GM21723 (cell line): ENCODE results near the gene DLGAP4.
"Not testable (repeated sequence)": the region's sequence is repeated elsewhere in the genome, so short reads cannot be mapped to it uniquely, and the experiment has no call there.

Source experiments
- ATAC-seq: cut with Tn5 transposase; IDR thresholded peaks from one replicate; pipeline ENCODE4 v1.9.1; 2021; ENCODE audit warnings: mild to moderate bottlenecking, moderate library complexity; ENCODE audit not compliant: unreplicated experiment

Gene DLGAP4

DNA sequence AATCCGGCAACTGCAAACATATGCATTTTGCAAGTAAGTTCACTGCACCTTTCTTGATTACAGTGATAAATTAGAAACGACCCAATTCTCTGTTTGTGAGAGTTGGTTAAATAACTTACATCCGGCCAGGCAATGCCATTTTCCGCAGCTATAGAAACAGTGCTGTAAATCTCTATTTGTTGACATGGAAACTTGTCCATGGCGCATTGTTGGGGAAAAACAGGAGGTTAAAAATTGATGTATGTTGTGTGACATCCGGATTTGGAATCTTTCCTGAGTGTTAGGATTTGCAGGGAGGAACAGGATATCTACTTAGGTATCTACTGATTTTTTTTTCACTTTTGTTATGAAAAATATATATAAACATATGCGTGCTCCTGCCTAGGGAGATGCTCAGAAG lies 66.5 kb downstream of the DLGAP4 start:
- ATAC-seq: no peak

DNA sequence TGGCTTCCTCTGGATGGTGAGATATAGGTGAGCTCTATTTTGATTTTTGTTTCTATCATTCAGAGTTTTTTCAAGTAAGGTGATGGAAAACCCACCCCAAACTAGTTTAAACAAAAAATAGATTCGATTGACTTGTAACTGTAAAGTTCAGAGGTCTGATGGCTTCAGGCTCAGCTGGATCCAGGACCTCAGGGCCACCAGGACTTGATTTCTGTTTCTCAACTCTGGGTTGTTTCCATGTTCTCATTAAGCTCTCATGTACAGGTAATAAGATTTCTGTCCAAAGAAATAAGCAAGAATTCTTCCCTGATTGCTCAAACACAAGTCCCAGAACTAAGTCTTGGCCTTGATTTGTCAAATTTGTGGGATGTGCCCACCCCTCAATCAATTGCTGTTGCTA lies 67.0 kb downstream of the DLGAP4 start:
- ATAC-seq: no peak

- ATAC-seq: no peak
These were observed 68.9 kb downstream of the DLGAP4 start for GRCh38 chr20:36374995-36375394.

DNA sequence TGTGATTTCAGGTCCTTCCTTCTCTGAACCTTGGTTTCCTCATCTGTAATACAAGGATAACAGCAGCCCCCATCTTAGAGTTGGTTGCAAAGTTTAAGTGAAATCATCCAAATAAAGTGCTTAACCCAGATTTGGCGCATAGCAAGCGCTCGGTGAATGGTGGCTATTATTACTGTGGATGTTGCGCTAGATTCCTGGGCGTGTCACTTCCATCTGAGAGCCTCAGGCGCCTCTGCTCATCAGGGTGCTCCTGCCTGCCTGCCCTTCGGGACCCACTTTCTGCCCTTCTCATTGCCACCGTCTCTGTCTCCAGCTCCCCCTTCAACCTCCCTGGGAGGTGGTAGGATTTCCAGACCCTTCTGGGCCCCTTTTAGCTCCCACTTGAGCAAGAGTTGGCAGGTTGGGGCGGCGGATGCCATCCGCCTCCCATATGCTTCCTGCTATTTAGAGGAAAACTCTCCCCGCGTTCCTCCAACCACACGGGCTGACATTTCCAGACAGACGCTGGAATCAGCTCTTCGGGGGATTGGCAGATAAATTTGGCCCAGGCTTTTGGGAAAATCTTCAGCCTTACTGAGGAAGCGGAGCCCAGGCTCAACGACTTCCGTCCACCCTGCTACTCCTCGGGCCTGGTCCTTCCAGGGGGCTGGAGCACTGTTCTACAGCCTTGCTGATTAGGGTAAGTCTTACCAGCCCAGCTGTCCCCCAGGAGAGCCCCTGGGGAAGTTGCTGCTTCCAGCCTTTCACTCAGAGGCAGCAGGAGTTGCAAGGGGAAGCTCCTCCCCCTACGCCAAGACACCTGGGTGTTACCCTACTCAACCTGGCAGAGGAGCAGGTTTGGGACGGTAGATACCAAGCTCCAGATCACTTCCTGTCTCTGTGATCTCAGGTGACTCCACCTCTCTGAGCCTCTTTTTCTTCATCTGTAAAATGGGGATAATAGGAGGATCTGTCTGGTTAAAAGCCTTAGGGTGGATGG lies 71.5 kb downstream of the DLGAP4 start:
- no peak for ATAC-seq

DNA sequence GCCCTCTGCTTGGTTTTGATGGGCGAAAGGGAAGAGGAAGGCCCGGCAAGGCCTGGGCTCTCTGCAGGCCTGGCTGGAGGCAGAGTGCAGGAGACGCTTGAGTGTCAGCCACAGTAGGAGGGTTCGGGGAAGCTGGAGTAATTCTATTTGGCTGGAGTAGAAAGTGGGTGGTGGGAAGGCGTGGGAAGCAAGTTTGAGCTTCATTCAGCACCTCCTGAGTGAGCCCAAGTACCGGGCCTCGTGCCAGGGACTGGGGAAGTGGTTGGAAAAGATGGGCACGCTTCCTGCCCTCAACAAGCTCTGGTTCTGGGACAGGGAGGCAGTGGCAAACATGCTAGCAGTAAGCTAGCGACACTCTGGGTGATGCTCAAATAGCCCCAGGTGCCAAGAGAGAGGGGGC lies 72.5 kb downstream of the DLGAP4 start:
- no peak for ATAC-seq

GRCh38 chr20:36379914-36380313 lies 73.8 kb downstream of the DLGAP4 start:
- not testable (repeated sequence) for ATAC-seq

GRCh38 chr20:36384022-36384619 lies 78.0 kb downstream of the DLGAP4 start:
- no peak for ATAC-seq

DNA sequence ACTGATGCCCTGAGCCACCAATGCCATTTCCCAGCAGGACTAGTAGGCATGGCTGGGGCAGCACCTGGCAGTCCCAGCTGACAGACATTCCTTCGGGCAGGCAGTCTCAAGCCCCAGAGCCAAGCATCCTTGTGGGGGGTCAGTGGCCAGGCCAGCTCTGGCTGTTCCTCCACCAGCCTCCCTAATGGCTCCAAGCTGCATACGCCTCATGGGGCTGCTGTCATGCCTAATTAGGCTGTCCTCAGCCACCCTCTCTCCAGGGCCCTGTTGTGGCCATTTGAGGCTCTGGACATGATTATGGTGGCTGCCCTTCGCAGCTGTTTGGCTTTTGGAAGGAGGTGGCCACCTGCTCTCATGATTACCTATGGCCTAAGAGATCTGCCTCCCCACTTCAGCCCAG lies 79.4 kb downstream of the DLGAP4 start:
- ATAC-seq: no peak

- no peak for ATAC-seq
These were observed 80.1 kb downstream of the DLGAP4 start for GRCh38 chr20:36386236-36386635.

DNA sequence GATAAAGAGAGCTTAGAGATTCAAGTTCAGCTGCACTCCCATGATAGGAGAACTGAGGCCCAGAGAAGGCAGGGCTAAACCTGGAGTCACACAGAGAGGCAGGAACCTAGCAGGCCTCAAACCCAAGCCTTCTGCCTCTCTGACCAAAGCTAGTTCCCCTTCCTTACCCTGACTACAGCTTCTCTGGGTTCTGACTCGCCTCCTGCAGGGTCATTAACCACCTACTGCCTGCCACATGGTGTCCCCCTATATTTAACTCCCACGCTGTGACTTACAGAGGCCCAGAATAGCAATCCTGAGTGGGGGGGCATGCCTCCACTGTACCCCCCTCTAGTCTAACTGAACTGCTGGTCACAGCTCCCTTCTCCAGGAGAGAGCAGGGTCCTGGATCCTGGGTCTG lies 84.1 kb downstream of the DLGAP4 start:
- no peak for ATAC-seq

- no peak for ATAC-seq
These were observed 84.7 kb downstream of the DLGAP4 start for GRCh38 chr20:36390719-36391415.

DNA sequence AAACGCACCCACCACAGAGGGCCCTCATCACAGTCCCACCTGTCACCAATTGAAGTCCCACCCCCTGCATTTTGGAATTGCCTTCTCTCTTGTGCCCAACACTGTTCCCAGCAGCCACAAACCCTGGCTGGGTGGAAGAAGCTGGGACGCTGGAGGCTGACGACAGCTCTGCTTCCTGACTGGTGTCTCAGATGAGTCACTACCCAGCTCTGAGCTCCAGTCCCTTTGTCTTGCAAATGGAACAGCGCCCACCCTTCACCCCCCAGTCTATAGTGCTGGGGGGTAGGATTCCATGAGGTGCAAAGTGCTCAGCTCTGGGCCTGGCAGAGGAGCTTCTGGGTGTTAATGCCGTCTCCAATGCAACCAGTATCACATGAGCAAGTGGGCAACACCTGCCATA lies 85.3 kb downstream of the DLGAP4 start:
- ATAC-seq: no peak

DNA sequence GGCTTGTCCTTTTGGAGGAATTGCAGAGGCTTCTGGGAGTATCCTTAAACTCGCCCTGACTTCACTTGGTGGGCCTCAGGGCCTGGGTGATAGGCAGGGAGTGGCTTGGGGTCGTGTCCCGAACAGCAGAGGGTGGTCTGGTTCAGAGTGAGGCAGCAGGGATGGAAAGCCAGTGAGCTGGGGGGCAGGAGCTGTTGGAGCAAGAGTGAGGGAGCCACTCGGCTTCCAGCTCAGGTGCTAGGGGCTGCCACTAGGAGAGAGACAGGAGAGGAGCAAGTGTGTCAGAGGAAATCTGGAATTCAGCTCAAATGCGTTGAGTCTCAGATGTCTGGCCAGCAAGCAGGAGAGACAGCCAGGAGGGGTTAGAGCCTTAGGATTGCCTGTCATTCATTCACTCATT lies 85.8 kb downstream of the DLGAP4 start:
- no peak for ATAC-seq

DNA sequence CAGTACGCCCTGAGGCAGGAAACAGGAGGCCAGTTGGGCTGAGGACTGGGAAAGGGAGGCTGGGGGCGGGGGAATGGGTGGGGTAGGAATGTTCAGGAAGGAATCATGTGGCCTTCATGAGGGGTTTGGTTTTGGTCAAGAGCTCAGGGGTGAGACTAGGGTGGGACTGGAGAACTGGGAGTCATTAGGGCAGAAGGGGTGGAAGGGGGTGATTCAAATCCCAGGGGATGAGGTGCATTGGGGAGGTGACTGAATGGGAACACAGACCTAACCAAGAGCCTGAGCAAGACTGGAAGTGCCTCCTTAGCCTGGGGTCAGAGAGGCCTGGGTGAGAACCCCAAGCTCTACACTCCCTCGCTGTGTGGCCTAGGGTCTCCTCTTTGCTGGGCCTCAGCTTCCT lies 86.8 kb downstream of the DLGAP4 start:
- ATAC-seq: no peak

- no peak for ATAC-seq
These were observed 88.3 kb downstream of the DLGAP4 start for GRCh38 chr20:36394340-36394965.

DNA sequence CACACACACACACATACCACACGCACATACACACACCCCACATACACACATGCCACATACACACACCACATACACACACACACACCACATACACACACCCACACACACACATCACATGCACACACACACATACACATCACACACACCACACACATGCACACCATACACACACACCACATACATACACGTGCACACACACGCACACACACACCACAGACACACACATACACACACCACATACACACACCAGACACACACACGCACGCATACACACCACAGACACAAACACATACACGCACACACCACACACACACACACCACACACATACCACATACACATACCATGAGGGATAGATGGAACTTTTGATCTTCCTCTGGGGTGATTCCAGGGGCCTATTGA lies 90.2 kb downstream of the DLGAP4 start:
- ATAC-seq: no peak

DNA sequence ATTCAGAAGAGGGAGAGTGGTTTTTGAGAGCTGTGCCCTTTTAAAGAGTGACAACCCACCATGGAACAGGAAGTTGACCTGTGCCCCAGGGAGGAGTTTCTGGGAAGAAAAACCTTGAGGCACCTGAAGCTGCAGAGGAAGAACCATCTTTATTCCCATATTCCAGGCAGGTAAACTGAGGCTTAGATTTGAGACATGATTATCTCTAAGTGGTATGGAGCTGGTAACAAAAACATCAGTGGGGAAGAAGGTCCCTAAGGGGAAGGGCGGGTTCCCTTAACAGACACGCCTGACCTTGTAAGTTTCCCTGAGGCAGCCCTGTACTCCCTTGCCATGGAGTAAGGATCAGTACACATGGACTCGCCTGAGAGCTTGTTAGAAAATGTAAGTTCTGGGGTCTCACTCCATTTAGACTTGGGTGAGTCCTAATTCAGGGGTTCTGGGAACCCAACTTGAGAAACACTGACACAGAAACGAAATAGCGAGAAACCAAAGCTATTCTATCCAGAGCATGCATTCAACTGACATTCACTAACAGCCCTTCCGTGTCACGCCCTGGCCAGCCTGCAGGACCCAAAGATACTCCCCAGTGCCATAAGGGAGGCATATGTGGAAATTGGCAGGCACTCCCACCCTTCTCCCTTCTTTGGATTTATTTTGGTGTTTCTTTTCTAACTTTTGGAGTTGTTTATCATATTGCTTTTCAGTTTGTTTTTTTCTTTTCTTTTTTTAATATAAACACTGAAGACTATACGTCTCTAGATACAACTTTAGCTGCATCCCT lies 90.9 kb downstream of the DLGAP4 start:
- ATAC-seq: no peak

DNA sequence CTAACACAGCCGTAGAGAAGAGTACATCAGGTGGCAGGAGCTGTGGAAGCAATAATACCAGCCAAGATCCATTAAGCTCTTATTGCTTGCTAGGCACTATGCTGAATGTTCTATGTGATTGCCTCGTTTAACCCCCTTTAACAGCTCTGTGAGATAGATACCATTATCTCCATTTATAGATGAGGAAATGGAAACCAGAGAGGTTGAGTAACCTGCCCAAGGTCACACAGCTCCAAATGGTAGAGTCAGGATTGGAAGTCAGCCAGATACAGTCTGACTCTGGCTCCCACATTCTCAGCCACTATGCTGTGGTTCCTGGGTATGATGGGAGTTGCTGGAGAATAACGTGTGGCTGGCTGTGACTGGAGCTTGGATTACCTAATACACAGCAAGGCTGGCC lies 92.4 kb downstream of the DLGAP4 start:
- ATAC-seq: no peak

GRCh38 chr20:36399147-36399968 lies 93.2 kb downstream of the DLGAP4 start:
- no peak for ATAC-seq
